Mesenchymal stem cell (in vitro differentiated cells and primary cell): Measurements from ENCODE around the gene DNPEP.

Experiments used
- DNase-seq: peaks from one replicate; pipeline ENCODE4 v3.0.0-alpha.2; 2013
- H2AFZ ChIP-seq: one replicate; pipeline ENCODE4 v1.6.1; 2013; ENCODE audit warnings: low read depth, mild to moderate bottlenecking, control low read depth, inconsistent platforms, low read length, moderate library complexity
- H2AK5ac ChIP-seq: 2 replicates; pipeline ENCODE4 v1.6.1; 2013; ENCODE audit warnings: low read length, moderate library complexity, mild to moderate bottlenecking, inconsistent platforms; ENCODE audit not compliant: severe bottlenecking
- H2BK120ac ChIP-seq: one replicate; pipeline ENCODE4 v1.6.1; 2013; ENCODE audit warnings: low read depth, mild to moderate bottlenecking, inconsistent platforms, low read length, moderate library complexity
- H2BK12ac ChIP-seq, 2 experiments: one replicate each; pipeline ENCODE4 v1.6.1; 2013; ENCODE audit warnings: inconsistent platforms in 2 of 2, low read length in 2 of 2, mild to moderate bottlenecking in 2 of 2, moderate library complexity in 2 of 2, control low read depth in 1 of 2
- H2BK15ac ChIP-seq: one replicate; pipeline ENCODE4 v1.6.1; 2013; ENCODE audit warnings: mild to moderate bottlenecking, low read depth, inconsistent platforms; ENCODE audit not compliant: poor library complexity, severe bottlenecking
- H2BK5ac ChIP-seq: 2 replicates; pipeline ENCODE4 v1.6.1; 2013; ENCODE audit warnings: low read depth, mild to moderate bottlenecking, low read length, control low read depth, inconsistent platforms; ENCODE audit not compliant: poor library complexity, severe bottlenecking
- H3K14ac ChIP-seq, 2 experiments: one replicate each; pipeline ENCODE4 v1.6.1; 2013; ENCODE audit warnings: inconsistent platforms in 2 of 2, low read length in 2 of 2, control low read depth in 1 of 2, mild to moderate bottlenecking in 1 of 2, moderate library complexity in 1 of 2
- H3K18ac ChIP-seq, 2 experiments: one replicate each; pipeline ENCODE4 v1.6.1; 2013; ENCODE audit warnings: inconsistent platforms in 2 of 2, low read length in 2 of 2, control low read depth in 1 of 2, low read depth in 1 of 2, mild to moderate bottlenecking in 1 of 2
- H3K23ac ChIP-seq, 2 experiments: one replicate each; pipeline ENCODE4 v1.6.1; 2013; ENCODE audit warnings: inconsistent platforms in 2 of 2, low read length in 2 of 2, mild to moderate bottlenecking in 2 of 2, moderate library complexity in 2 of 2, control low read depth in 1 of 2
- H3K27ac ChIP-seq: 2 replicates; pipeline ENCODE4 v1.5.1; 2013; ENCODE audit warnings: mild to moderate bottlenecking, moderate library complexity, low read length, control low read depth, inconsistent platforms; ENCODE audit not compliant: poor library complexity, severe bottlenecking
- H3K27me3 ChIP-seq, 2 experiments: 2 replicates each; pipeline versions ENCODE4 v1.6.1 to v1.7.0; 2013; ENCODE audit warnings: low read length in 2 of 2, mild to moderate bottlenecking in 2 of 2, moderate library complexity in 2 of 2, control low read depth in 1 of 2, inconsistent platforms in 1 of 2; ENCODE audit not compliant: control insufficient read depth in 1 of 2, insufficient read depth in 1 of 2
- H3K36me3 ChIP-seq, 2 experiments: 2 replicates each; pipeline versions ENCODE4 v1.6.1 to v1.7.0; 2013; ENCODE audit warnings: low read length in 2 of 2, control low read depth in 1 of 2, inconsistent platforms in 1 of 2, low read depth in 1 of 2, mild to moderate bottlenecking in 1 of 2; ENCODE audit not compliant: insufficient read depth in 2 of 2, control insufficient read depth in 1 of 2
- H3K4ac ChIP-seq, 2 experiments: one replicate each; pipeline ENCODE4 v1.6.1; 2013; ENCODE audit warnings: inconsistent platforms in 2 of 2, low read length in 2 of 2, mild to moderate bottlenecking in 2 of 2, moderate library complexity in 2 of 2, control low read depth in 1 of 2, low read depth in 1 of 2
- H3K4me1 ChIP-seq: 2 replicates; pipeline ENCODE4 v1.6.1; 2013; ENCODE audit warnings: low read depth, low read length, control low read depth; ENCODE audit not compliant: control insufficient read depth, insufficient read depth
- H3K4me2 ChIP-seq: 2 replicates; pipeline ENCODE4 v1.6.1; 2013; ENCODE audit warnings: low read length, mild to moderate bottlenecking, inconsistent platforms; ENCODE audit not compliant: poor library complexity, severe bottlenecking
- H3K4me3 ChIP-seq, 2 experiments: 2 replicates each; pipeline versions ENCODE4 v1.5.1 to v1.7.0; 2013; ENCODE audit warnings: low read length in 2 of 2, mild to moderate bottlenecking in 2 of 2, control low read depth in 1 of 2, low read depth in 1 of 2; ENCODE audit not compliant: insufficient read depth in 1 of 2
- H3K79me1 ChIP-seq: replicated peaks from 2 replicates; pipeline ENCODE4 v1.6.1; 2013; ENCODE audit warnings: mild to moderate bottlenecking, control low read depth, low read length, inconsistent platforms; ENCODE audit not compliant: poor library complexity, severe bottlenecking
- H3K9ac ChIP-seq: 2 replicates; pipeline ENCODE4 v1.7.0; 2013; ENCODE audit warnings: mild to moderate bottlenecking, low read length, moderate library complexity
- H3K9me3 ChIP-seq: 2 replicates; pipeline ENCODE4 v1.7.0; 2013; ENCODE audit warnings: mild to moderate bottlenecking, low read length; ENCODE audit not compliant: control insufficient read depth
- H4K8ac ChIP-seq: one replicate; pipeline ENCODE4 v1.6.1; 2013; ENCODE audit warnings: inconsistent platforms, mild to moderate bottlenecking, low read length, moderate library complexity
- H4K91ac ChIP-seq: one replicate; pipeline ENCODE4 v1.6.1; 2013; ENCODE audit warnings: mild to moderate bottlenecking, low read length, inconsistent platforms
- whole genome bisulfite sequencing: methylation state at CpG from one replicate; pipeline ENCODE4 v1.1.7; 2013; ENCODE audit warnings: mixed read lengths; 5-methylcytosine and 5-hydroxymethylcytosine counted together

Gene DNPEP

GRCh38 chr2:219350710-219351221 is 36.9 kb downstream of the DNPEP start:
- H3K27me3 ChIP-seq, result peaks cover 18 to 68% of the 10 kb centered on the region in 2 experiments
- H2AK5ac ChIP-seq, result no peak overlapping the region

GRCh38 chr2:219350215-219350614 is 37.5 kb downstream of the DNPEP start:
- no peak for DNase-seq
- peak overlapping the region; percentile 78 for H3K9ac ChIP-seq
- no peak overlapping the region for H4K91ac ChIP-seq
- no peak overlapping the region for H3K27ac ChIP-seq
- no peaks in the 10 kb centered on the region for H3K36me3 ChIP-seq
- no peaks in the 10 kb centered on the region for H3K9me3 ChIP-seq
- H4K8ac ChIP-seq, result no peak overlapping the region
- H3K4me2 ChIP-seq, result no peak overlapping the region
- no peak overlapping the region for H2BK120ac ChIP-seq
- H3K27me3 ChIP-seq, result peaks cover 16 to 63% of the 10 kb centered on the region in 2 experiments
- 68% methylated on average over 3 of the region's 3 CpGs for whole genome bisulfite sequencing
- no peak overlapping the region for H3K18ac ChIP-seq
- no peaks in the 10 kb centered on the region for H3K4me1 ChIP-seq
- H2BK12ac ChIP-seq, result peak overlapping the region in 1 of 2 experiments; percentile 35
- H3K23ac ChIP-seq, result no peak overlapping the region
- H2AK5ac ChIP-seq, result no peak overlapping the region
- H3K4me3 ChIP-seq, result no peak overlapping the region
- no peaks in the 10 kb centered on the region for H3K79me1 ChIP-seq
- no peak overlapping the region for H2BK15ac ChIP-seq
- no peak overlapping the region for H3K14ac ChIP-seq
- no peak overlapping the region for H3K4ac ChIP-seq
- H2BK5ac ChIP-seq, result no peak overlapping the region
- H2AFZ ChIP-seq, result no peak overlapping the region

More at GRCh38 chr2:219350710-219351221, 36.9 kb downstream of the DNPEP start:
- Histone ChIP-seq H4K91ac (no peak overlapping the region), H2BK12ac (no peak overlapping the region), H2AFZ (no peak overlapping the region), H3K18ac (no peak overlapping the region), H3K79me1 (no peaks in the 10 kb centered on the region), H3K4me3 (no peak overlapping the region), H3K27ac (no peak overlapping the region), H3K4me1 (no peaks in the 10 kb centered on the region), H2BK5ac (no peak overlapping the region), H3K36me3 (no peaks in the 10 kb centered on the region), H3K4me2 (no peak overlapping the region), H2BK15ac (no peak overlapping the region), H2BK120ac (no peak overlapping the region), H3K9ac (peak overlapping the region; percentile 78), H3K4ac (no peak overlapping the region), H4K8ac (no peak overlapping the region), H3K9me3 (no peaks in the 10 kb centered on the region), H3K23ac (no peak overlapping the region), H3K14ac (no peak overlapping the region)
- DNase-seq, result peak; percentile 65
- 48% methylated on average over 4 of the region's 4 CpGs for WGBS

GRCh38 chr2:219344751-219345430 is 42.8 kb downstream of the DNPEP start:
- no peak overlapping the region for H3K9ac ChIP-seq
- H3K36me3 ChIP-seq, result no peaks in the 10 kb centered on the region
- H3K27me3 ChIP-seq, result peaks cover 14 to 17% of the 10 kb centered on the region in 2 experiments
- H4K8ac ChIP-seq, result no peak overlapping the region
- H2BK15ac ChIP-seq, result no peak overlapping the region
- H3K4me1 ChIP-seq, result no peaks in the 10 kb centered on the region
- no peak overlapping the region for H3K14ac ChIP-seq
- no peak overlapping the region for H3K23ac ChIP-seq
- no peak overlapping the region for H3K4ac ChIP-seq
- H2AK5ac ChIP-seq, result no peak overlapping the region
- no peak overlapping the region for H2BK120ac ChIP-seq
- DNase-seq, result peak; percentile 48
- no peaks in the 10 kb centered on the region for H3K9me3 ChIP-seq
- no peaks in the 10 kb centered on the region for H3K79me1 ChIP-seq
- no peak overlapping the region for H2BK5ac ChIP-seq
- no peak overlapping the region for H3K27ac ChIP-seq
- no peak overlapping the region for H3K18ac ChIP-seq
- H3K4me2 ChIP-seq, result no peak overlapping the region
- WGBS, result 83% methylated on average over 4 of the region's 6 CpGs
- H4K91ac ChIP-seq, result no peak overlapping the region
- no peak overlapping the region for H2AFZ ChIP-seq
- no peak overlapping the region for H3K4me3 ChIP-seq
- no peak overlapping the region for H2BK12ac ChIP-seq

- 71% methylated on average over 5 of the region's 5 CpGs for WGBS
- Histone ChIP-seq H2AK5ac (no peak overlapping the region), H2BK12ac (no peak overlapping the region)
Measured at GRCh38 chr2:219335373-219335786, 52.3 kb downstream of the DNPEP start.

More at GRCh38 chr2:219335373-219335786, 52.3 kb downstream of the DNPEP start:
- Histone ChIP-seq H3K4me3 (no peak overlapping the region), H4K91ac (no peak overlapping the region), H3K9me3 (peaks cover 13% of the 10 kb centered on the region), H2BK5ac (no peak overlapping the region), H3K36me3 (no peaks in the 10 kb centered on the region), H2AFZ (no peak overlapping the region), H3K23ac (no peak overlapping the region), H3K9ac (no peak overlapping the region), H3K4me2 (no peak overlapping the region), H3K27me3 (peaks cover 53 to 55% of the 10 kb centered on the region in 2 experiments), H2BK120ac (no peak overlapping the region), H3K14ac (no peak overlapping the region), H3K4ac (no peak overlapping the region), H3K18ac (no peak overlapping the region), H2BK15ac (no peak overlapping the region), H3K4me1 (peaks cover 4% of the 10 kb centered on the region), H4K8ac (no peak overlapping the region), H3K79me1 (no peaks in the 10 kb centered on the region), H3K27ac (no peak overlapping the region)
- peak; percentile 25 for DNase-seq
